ENCODE measurements around the gene PCNX2.

PCNX2 gene

GRCh38 chr1:232968965-232969364 is 326.6 kb downstream of the PCNX2 start:
- TF ChIP-seq ZNF692 (tag by site-specific recombination; IDR thresholded peaks at IDR 0.05) (no peak), MZF1 (tag by site-specific recombination; IDR thresholded peaks at IDR 0.05; ENCODE audit: borderline replicate concordance) (no peak), ZNF555 (tag by site-specific recombination; conservative IDR thresholded peaks at IDR 0.05) (no peak), ZNF354C (tag by site-specific recombination; IDR thresholded peaks at IDR 0.05; ENCODE audit: borderline replicate concordance, low read depth) (no peak), BCL11A (tag by site-specific recombination; IDR thresholded peaks at IDR 0.05; ENCODE audit: low read depth) (no peak), ZBTB7A (tag by site-specific recombination; IDR thresholded peaks at IDR 0.05; ENCODE audit: low read depth) (no peak), ZNF768 (tag by site-specific recombination; IDR thresholded peaks at IDR 0.05) (no peak), ZNF660 (tag by site-specific recombination; IDR thresholded peaks at IDR 0.05) (no peak), ZNF677 (tag by site-specific recombination; IDR thresholded peaks at IDR 0.05) (no peak), ELK4 (IDR thresholded peaks at IDR 0.05; ENCODE audit: borderline replicate concordance, low read depth, low read length) (no peak), TRIM28 (IDR thresholded peaks at IDR 0.05; ENCODE audit: borderline replicate concordance, low read length) (no peak), ZNF2 (tag by site-specific recombination; IDR thresholded peaks at IDR 0.05) (no peak), ZBTB1 (tag by site-specific recombination; IDR thresholded peaks at IDR 0.05) (no peak), ZNF266 (tag by site-specific recombination; IDR thresholded peaks at IDR 0.05; ENCODE audit: low read depth) (no peak), ZNF148 (tag by site-specific recombination; IDR thresholded peaks at IDR 0.05; ENCODE audit: borderline replicate concordance) (no peak), HOXC10 (CRISPR knock-in tag; IDR thresholded peaks at IDR 0.05) (no peak), BCL6B (tag by site-specific recombination; IDR thresholded peaks at IDR 0.05) (no peak), ZNF155 (tag by site-specific recombination; IDR thresholded peaks at IDR 0.05) (no peak), ZNF837 (tag by site-specific recombination; IDR thresholded peaks at IDR 0.05) (no peak), ZBTB49 (tag by site-specific recombination; IDR thresholded peaks at IDR 0.05; ENCODE audit: low read depth) (no peak)
- H3K36me3 ChIP-seq (ENCODE audit: control insufficient read depth in 2 of 2, insufficient read depth in 1 of 2, low read length in 2 of 2), result peaks cover 21 to 86% of the 10 kb centered on the region in 2 experiments

More at GRCh38 chr1:232968965-232969364, 326.6 kb downstream of the PCNX2 start:
- CTCF ChIA-PET, result interaction anchor here (0.5 to 1.1 kb wide), 2 partner anchors 56 to 157 kb away, joined by 3 to 4 read pairs; no protein-coding TSS in a partner anchor
- H3K27ac ChIP-seq (ENCODE audit: extremely low read depth, low read depth, low read length), result no peak overlapping the region
- POLR2A ChIA-PET, result no interaction called here
- H3K4me1 ChIP-seq (ENCODE audit: control insufficient read depth, insufficient read depth, low read length), result no peaks in the 10 kb centered on the region
- no peaks in the 10 kb centered on the region for H3K9me3 ChIP-seq (ENCODE audit: control insufficient read depth, insufficient read depth, low read depth, low read length)
- H3K4me3 ChIP-seq (ENCODE audit: low read depth, low read length), result no peak overlapping the region
